ENCODE results near the gene HAO2. TPM values are rescaled to one million over a fixed set of nuclear protein-coding genes. Genes with fewer than 3 reads are reported as not detected.

HAO2 gene
- total RNA-seq, 1 donor from 2014 or later: 0.27 TPM

GRCh38 chr1:119366424-119366823 lies 2.2 kb upstream of the HAO2 start:
- DNase-seq (ENCODE audit: extremely low spot score, unreplicated experiment): no peak
- Mint-ChIP-seq H3K27me3 (peaks cover 7% of the 10 kb centered on the region), H3K27ac (no peak overlapping the region), H3K4me3 (no peak overlapping the region), H3K9me3 (no peaks in the 10 kb centered on the region), H3K36me3 (no peaks in the 10 kb centered on the region), H3K4me1 (ENCODE audit: unreplicated experiment) (peaks cover 5% of the 10 kb centered on the region)
- TF ChIP-seq, protein P1, sequence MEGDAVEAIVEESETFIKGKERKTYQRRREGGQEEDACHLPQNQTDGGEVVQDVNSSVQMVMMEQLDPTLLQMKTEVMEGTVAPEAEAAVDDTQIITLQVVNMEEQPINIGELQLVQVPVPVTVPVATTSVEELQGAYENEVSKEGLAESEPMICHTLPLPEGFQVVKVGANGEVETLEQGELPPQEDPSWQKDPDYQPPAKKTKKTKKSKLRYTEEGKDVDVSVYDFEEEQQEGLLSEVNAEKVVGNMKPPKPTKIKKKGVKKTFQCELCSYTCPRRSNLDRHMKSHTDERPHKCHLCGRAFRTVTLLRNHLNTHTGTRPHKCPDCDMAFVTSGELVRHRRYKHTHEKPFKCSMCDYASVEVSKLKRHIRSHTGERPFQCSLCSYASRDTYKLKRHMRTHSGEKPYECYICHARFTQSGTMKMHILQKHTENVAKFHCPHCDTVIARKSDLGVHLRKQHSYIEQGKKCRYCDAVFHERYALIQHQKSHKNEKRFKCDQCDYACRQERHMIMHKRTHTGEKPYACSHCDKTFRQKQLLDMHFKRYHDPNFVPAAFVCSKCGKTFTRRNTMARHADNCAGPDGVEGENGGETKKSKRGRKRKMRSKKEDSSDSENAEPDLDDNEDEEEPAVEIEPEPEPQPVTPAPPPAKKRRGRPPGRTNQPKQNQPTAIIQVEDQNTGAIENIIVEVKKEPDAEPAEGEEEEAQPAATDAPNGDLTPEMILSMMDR (conservative IDR thresholded peaks at IDR 0.05): no peak

GRCh38 chr1:119367432-119368124 lies 1.0 kb upstream of the HAO2 start:
- TF ChIP-seq, protein P1 (conservative IDR thresholded peaks at IDR 0.05): peak; percentile 90

GRCh38 chr1:119370748-119371147 lies 2.2 kb downstream of the HAO2 start:
- TF ChIP-seq, protein P1 (conservative IDR thresholded peaks at IDR 0.05): no peak
- H3K9me3 Mint-ChIP-seq: no peaks in the 10 kb centered on the region
- H3K27ac Mint-ChIP-seq: no peak overlapping the region
- H3K27me3 Mint-ChIP-seq: peaks cover 17% of the 10 kb centered on the region
- no peak for DNase-seq (ENCODE audit: extremely low spot score, unreplicated experiment)
- no peaks in the 10 kb centered on the region for H3K36me3 Mint-ChIP-seq
- no peak overlapping the region for H3K4me3 Mint-ChIP-seq
- peaks cover 4% of the 10 kb centered on the region for H3K4me1 Mint-ChIP-seq (ENCODE audit: unreplicated experiment)

More at GRCh38 chr1:119367432-119368124, 1.0 kb upstream of the HAO2 start:
- no peak overlapping the region for H3K4me3 Mint-ChIP-seq
- H3K4me1 Mint-ChIP-seq (ENCODE audit: unreplicated experiment): peaks cover 5% of the 10 kb centered on the region
- no peaks in the 10 kb centered on the region for H3K9me3 Mint-ChIP-seq
- DNase-seq (ENCODE audit: extremely low spot score, unreplicated experiment): no peak
- no peak overlapping the region for H3K27ac Mint-ChIP-seq
- H3K36me3 Mint-ChIP-seq: no peaks in the 10 kb centered on the region
- H3K27me3 Mint-ChIP-seq: peaks cover 7% of the 10 kb centered on the region

DNA sequence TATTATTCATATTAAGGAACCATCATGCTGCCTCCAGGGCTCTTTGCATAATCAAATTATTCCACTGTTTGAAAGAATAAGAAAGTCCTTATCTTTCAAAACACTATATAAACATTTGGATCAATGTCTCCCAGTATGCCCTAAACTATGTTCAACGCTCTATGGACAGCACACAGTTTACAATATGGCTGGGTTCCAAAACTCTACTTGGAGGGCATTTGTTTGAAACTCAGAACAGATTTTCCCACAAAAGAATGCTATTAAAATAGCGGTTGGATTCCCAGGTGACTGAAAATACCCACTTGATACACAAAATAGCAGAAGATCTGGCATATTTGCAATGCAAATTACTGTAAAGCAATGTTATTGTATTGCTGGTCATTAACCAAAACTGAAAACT lies 3.2 kb downstream of the HAO2 start:
- H3K4me1 Mint-ChIP-seq (ENCODE audit: unreplicated experiment): peaks cover 4% of the 10 kb centered on the region
- no peak overlapping the region for H3K27ac Mint-ChIP-seq
- TF ChIP-seq, protein P1 (conservative IDR thresholded peaks at IDR 0.05): no peak
- H3K36me3 Mint-ChIP-seq: no peaks in the 10 kb centered on the region
- no peak for DNase-seq (ENCODE audit: extremely low spot score, unreplicated experiment)
- no peaks in the 10 kb centered on the region for H3K9me3 Mint-ChIP-seq
- no peak overlapping the region for H3K4me3 Mint-ChIP-seq
- peaks cover 17% of the 10 kb centered on the region for H3K27me3 Mint-ChIP-seq

DNA sequence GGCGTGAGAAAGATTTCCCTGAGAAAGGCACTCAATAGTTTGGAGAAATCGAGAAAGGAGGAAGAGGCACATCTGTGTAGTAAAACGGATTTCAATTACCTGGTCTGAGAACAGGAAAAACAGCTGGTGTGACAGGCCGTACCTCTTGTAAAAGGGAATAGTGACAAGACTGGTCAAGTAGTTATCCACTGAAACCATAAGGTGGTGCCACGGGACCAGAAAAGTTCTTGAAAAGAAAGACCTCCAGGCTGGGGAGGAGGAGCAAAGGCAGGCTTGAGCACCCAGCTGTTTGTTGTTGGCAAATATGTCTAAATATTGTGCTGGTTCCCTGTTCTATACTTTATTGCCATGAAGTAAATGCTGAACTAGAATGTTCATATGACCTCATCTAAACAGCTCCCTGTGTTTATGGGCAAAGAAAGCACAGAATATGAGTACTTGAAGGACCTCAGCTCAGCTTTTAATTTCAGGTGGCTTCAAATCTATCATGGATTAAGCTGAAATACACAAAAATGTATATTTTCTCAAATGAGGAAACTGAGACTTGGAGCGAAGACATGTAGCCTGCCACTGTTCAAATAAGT lies 4.0 kb downstream of the HAO2 start:
- Mint-ChIP-seq H3K36me3 (no peaks in the 10 kb centered on the region), H3K4me3 (no peak overlapping the region), H3K27me3 (peaks cover 17% of the 10 kb centered on the region), H3K9me3 (no peaks in the 10 kb centered on the region), H3K27ac (no peak overlapping the region), H3K4me1 (ENCODE audit: unreplicated experiment) (peaks cover 4% of the 10 kb centered on the region)
- no peak for DNase-seq (ENCODE audit: extremely low spot score, unreplicated experiment)
- TF ChIP-seq, protein P1 (conservative IDR thresholded peaks at IDR 0.05): peak; percentile 61
